ENCODE results near the gene IZUMO4.

The IZUMO4 gene

GRCh38 chr19:2077833-2078619 lies 18.7 kb upstream of the IZUMO4 start:
- no peak overlapping the region for H3K4me3 ChIP-seq (ENCODE audit: low read depth, low read length)
- TF ChIP-seq CTCF (conservative IDR thresholded peaks at IDR 0.05; ENCODE audit: low read depth, low read length) = no peak
- DNase-seq (ENCODE audit: low read depth) = no peak

GRCh38 chr19:2079076-2079864 lies 17.4 kb upstream of the IZUMO4 start:
- DNase-seq (ENCODE audit: low read depth) = no peak
- no peak overlapping the region for H3K4me3 ChIP-seq (ENCODE audit: low read depth, low read length)
- TF ChIP-seq CTCF (conservative IDR thresholded peaks at IDR 0.05; ENCODE audit: low read depth, low read length) = no peak

GRCh38 chr19:2079865-2080301 lies 16.8 kb upstream of the IZUMO4 start:
- H3K4me3 ChIP-seq (ENCODE audit: low read depth, low read length) = no peak overlapping the region
- TF ChIP-seq CTCF (conservative IDR thresholded peaks at IDR 0.05; ENCODE audit: low read depth, low read length) = no peak
- no peak for DNase-seq (ENCODE audit: low read depth)

GRCh38 chr19:2080336-2080988 lies 16.3 kb upstream of the IZUMO4 start:
- no peak for TF ChIP-seq CTCF (conservative IDR thresholded peaks at IDR 0.05; ENCODE audit: low read depth, low read length)
- no peak overlapping the region for H3K4me3 ChIP-seq (ENCODE audit: low read depth, low read length)
- DNase-seq (ENCODE audit: low read depth) = no peak

- no peak overlapping the region for H3K4me3 ChIP-seq (ENCODE audit: low read depth, low read length)
- TF ChIP-seq CTCF (conservative IDR thresholded peaks at IDR 0.05; ENCODE audit: low read depth, low read length) = no peak
- DNase-seq (ENCODE audit: low read depth) = no peak
These were observed 14.6 kb upstream of the IZUMO4 start for GRCh38 chr19:2081873-2082810.

- DNase-seq (ENCODE audit: low read depth) = no peak
- H3K4me3 ChIP-seq (ENCODE audit: low read depth, low read length) = no peak overlapping the region
- TF ChIP-seq CTCF (conservative IDR thresholded peaks at IDR 0.05; ENCODE audit: low read depth, low read length) = no peak
These were observed 13.4 kb upstream of the IZUMO4 start for GRCh38 chr19:2083174-2083854.
